ENCODE results near the gene SLC24A3. TPM values are rescaled to one million over a fixed set of nuclear protein-coding genes. Genes with fewer than 3 reads are reported as not detected.
A peak's percentile ranks its signal among the peaks of the same experiment; 100 is the strongest.

The SLC24A3 gene
- total RNA-seq = 1.4 TPM
- long read RNA-seq = 0 reads

- ATAC-seq (peak; percentile 23), DNase-seq (ENCODE audit: missing footprints) (peak; percentile 74)
- intact Hi-C loops (cut with DNase I) = no loop called here
These were observed at the start of gene SLC24A3 for GRCh38 chr20:19212469-19212815. Gene SLC24A3, plus strand, starts transcription at chr20:19212642.

- intact Hi-C loops (cut with DNase I) = no loop called here
- no peak for DNase-seq (ENCODE audit: missing footprints)
- no peak for ATAC-seq
These were observed 42.3 kb upstream of the SLC24A3 start for GRCh38 chr20:19170148-19170547.

DNA sequence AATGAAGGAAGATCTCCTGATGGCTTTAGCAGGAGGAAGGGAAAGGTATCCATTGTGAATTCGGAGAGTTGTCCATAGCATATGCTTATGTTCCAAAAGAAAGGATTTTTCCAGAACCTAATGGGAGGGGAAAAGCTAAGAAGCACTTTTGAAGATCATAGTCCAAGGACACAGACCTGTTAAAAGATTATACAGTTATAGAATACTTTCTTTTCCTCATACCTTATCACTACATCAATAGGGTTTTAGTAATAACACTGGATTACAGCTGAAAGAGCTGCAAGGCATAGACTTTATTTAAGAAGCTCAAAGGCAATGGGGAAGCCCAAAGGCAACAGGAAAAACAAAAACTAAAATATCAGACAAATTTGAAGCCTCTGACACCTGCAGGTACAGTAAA, 39.8 kb upstream of the SLC24A3 start:
- ATAC-seq = no peak
- no peak for DNase-seq (ENCODE audit: missing footprints)
- intact Hi-C loops (cut with DNase I) = no loop called here

DNA sequence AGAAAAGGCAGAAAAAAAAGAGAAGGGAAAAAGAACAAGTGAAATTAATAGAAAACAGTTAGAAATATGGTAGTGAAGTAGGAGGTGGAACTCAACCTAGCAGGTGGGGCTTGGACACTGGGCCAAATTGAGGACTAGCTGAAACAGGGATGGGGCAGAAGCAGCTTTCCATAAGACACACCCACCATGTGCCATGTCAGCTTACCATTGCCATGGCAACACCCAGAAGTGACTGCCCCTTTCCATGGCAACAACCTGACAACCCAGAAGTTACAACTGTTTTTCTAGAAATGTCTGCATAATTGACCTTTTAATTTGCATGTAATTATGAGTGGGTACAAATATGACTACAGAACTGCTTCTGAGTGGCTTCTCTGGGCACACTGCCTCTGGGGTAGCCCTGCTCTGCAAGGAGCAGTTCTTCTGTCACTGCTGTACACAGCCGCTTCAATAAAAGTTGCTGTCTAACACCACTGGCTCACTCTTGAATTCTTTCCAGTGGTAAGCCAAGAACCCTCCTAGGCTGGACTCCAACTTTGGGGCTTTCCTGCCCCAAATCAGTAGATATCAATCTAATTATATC, 35.9 kb upstream of the SLC24A3 start:
- ATAC-seq = no peak
- intact Hi-C loops (cut with DNase I) = no loop called here
- no peak for DNase-seq (ENCODE audit: missing footprints)

- intact Hi-C loops (cut with DNase I) = no loop called here
- no peak for DNase-seq (ENCODE audit: missing footprints)
- no peak for ATAC-seq
These were observed 30.9 kb upstream of the SLC24A3 start for GRCh38 chr20:19181552-19181951.

- intact Hi-C loops (cut with DNase I) = no loop called here
- DNase-seq (ENCODE audit: missing footprints) = no peak
- ATAC-seq = no peak
These were observed 27.4 kb upstream of the SLC24A3 start for GRCh38 chr20:19185083-19185482.

DNA sequence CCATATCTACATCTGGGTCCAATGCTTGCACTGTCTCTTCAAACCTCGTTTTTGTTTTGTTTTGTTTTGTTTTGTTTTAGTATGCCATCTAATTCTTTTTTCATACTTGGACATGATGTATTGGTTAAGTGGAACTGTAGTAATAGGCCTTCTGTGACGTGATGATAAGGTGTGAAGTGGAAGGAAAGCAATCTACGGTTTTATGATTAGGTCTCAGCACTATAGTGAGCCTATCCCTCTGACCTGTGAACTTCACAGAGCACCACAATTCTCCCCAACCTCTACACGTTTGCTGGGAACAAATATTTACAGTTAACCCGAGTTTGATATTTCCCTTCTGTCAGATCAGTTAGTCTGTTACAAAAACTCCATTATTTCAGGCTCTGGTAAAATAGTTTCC, 19.1 kb upstream of the SLC24A3 start:
- intact Hi-C loops (cut with DNase I) = no loop called here
- ATAC-seq (no peak), DNase-seq (ENCODE audit: missing footprints) (no peak)

GRCh38 chr20:19205981-19206396, 6.5 kb upstream of the SLC24A3 start:
- DNase-seq (ENCODE audit: missing footprints) (peak; percentile 89), ATAC-seq (peak; percentile 31)
- intact Hi-C loops (cut with DNase I) = loop anchor here (1.0 to 10.0 kb wide), 3 partner anchors 301 to 457 kb away; no protein-coding TSS in a partner anchor

GRCh38 chr20:19207541-19207940, 4.9 kb upstream of the SLC24A3 start:
- intact Hi-C loops (cut with DNase I) = loop anchor here (2.0 to 10.0 kb wide), 2 partner anchors 303 to 455 kb away; no protein-coding TSS in a partner anchor
- DNase-seq (ENCODE audit: missing footprints) (no peak), ATAC-seq (no peak)

- peak; percentile 18 for ATAC-seq
- no peak for DNase-seq (ENCODE audit: missing footprints)
- intact Hi-C loops (cut with DNase I) = no loop called here
These were observed 1.9 kb upstream of the SLC24A3 start for GRCh38 chr20:19210391-19211155.

DNA sequence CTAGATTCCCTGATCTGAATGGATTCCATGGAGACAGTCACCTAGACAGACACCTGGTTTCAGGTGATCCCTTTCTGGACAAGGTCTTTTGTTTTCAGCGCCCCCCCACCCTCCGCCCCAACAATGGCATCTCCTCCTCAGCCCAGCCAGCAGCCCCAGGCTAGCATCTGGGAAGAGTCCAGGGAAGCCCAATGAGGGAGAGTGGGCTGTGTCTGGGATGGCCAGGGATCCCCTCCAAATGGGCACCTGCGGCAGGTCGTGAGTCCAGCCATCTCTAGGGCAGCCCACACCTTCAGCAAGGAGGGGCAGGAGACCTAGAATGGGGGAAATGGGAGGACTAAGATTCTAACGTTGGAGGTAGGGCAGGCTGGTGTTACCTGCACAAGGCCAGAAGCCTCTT, 1.2 kb upstream of the SLC24A3 start:
- intact Hi-C loops (cut with DNase I) = no loop called here
- ATAC-seq = no peak
- DNase-seq (ENCODE audit: missing footprints) = no peak

DNA sequence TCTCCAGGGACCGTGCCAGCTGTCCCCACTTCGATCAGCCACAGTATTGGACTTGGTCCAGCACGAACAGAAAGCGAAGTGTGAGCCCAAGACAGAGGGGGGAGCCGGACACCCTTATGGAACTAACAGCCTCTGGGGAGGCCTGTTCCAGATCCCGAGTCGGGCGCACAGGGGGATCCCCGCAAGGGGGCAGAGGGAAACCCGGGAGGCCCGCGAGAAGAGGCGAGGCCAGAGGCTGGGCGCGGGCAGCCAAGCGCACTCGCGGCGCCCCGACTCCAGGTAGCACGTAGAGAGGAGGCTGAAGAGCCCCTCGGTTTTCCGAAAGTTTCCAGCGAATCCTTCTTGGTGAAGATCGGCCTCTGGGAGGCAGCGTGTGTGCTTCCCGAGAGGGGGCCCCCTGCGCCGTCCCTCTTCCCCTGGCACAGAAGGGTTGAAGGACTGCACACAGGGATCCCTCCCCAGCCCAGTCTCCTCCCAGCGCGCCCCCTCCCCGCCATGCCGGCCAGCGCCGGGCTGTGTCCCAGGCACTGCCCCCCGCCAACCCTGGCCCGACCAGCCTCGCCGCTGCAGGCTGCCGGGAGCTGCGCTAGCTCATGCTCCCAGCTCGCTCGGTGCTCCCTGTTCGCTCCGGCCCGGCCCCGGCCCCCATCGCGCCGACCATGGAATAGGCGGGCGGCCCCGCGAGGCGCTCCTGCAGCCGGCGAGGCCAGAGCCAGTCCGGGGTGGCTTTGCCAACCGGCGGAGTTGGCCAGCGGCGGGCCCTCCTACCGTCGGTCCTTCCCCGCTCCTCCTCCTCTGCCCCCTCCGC, 577 bp upstream of the SLC24A3 start:
- intact Hi-C loops (cut with DNase I) = no loop called here
- ATAC-seq (peak; percentile 42), DNase-seq (ENCODE audit: missing footprints) (peak; percentile 74)

GRCh38 chr20:19212821-19213502, 520 bp downstream of the SLC24A3 start:
- intact Hi-C loops (cut with DNase I) = no loop called here
- ATAC-seq = peak; percentile 84
- DNase-seq (ENCODE audit: missing footprints) = peak; percentile 89

DNA sequence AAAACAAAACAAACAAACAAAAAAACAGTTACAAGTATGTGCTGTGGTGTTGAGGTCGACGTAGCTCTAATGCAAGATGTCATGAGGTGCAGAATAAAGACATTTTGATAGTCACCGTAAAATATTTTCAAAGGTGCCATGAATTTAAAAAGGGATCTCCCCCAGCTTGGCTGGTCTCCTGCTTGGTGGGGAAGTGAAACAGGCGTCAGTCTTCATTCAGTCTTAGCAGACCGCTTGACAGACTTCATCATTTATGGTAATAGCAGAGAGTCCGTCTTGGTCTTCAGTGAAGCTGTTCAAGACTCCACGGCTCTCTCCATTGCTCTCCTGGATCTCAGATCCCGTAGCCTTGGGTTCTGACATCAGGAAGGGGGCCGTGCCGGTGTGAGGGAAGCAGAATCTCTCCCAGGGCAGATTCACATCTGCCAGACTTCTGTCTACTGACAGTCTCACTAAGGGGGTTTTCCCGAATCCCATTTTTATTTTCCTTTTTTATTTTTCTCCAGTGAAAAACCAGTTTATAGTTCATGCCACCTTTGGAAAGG, 1.6 kb downstream of the SLC24A3 start:
- ATAC-seq = no peak
- DNase-seq (ENCODE audit: missing footprints) = no peak
- intact Hi-C loops (cut with DNase I) = no loop called here

GRCh38 chr20:19218411-19218810, 6.0 kb downstream of the SLC24A3 start:
- intact Hi-C loops (cut with DNase I) = no loop called here
- no peak for ATAC-seq
- DNase-seq (ENCODE audit: missing footprints) = no peak

- no peak for DNase-seq (ENCODE audit: missing footprints)
- intact Hi-C loops (cut with DNase I) = no loop called here
- no peak for ATAC-seq
These were observed 10.1 kb downstream of the SLC24A3 start for GRCh38 chr20:19222520-19223040.

- DNase-seq (ENCODE audit: missing footprints) (no peak), ATAC-seq (no peak)
- intact Hi-C loops (cut with DNase I) = no loop called here
These were observed 11.2 kb downstream of the SLC24A3 start for GRCh38 chr20:19223640-19224039.

GRCh38 chr20:19231359-19232035, 19.1 kb downstream of the SLC24A3 start:
- intact Hi-C loops (cut with DNase I) = no loop called here

More at GRCh38 chr20:19231359-19232035, 19.1 kb downstream of the SLC24A3 start:
- DNase-seq (ENCODE audit: missing footprints) = no peak
- ATAC-seq = peak; percentile 54
